T-cell (primary cell): ENCODE measurements around the gene MMP25. TPM values are rescaled to one million over a fixed set of nuclear protein-coding genes. Genes with fewer than 3 reads are reported as not detected.

Source experiments
- ATAC-seq, 4 experiments: fragments of 200-7000 bp in 3 of 4; fragments of 150-1000 bp in 1 of 4; cut with Tn5 transposase; replicated peaks in 1 of 4; 1 replicate in 3 of 4; 2 replicates in 1 of 4; pipeline ENCODE4 v1.10.0; 2021; ENCODE audit warnings: moderate library complexity in 3 of 4, mild to moderate bottlenecking in 2 of 4, moderate number of reproducible peaks in 1 of 4
- CTCF ChIA-PET, 2 donors: fragments of 300-600 bp; sonication (Branson Sonifier 250); formaldehyde crosslinking; loops; one replicate each; lab custom pipeline; 2022; ENCODE audit warnings: antibody characterized with exemption in 2 of 2; lab: Charles Lee
- POLR2A ChIA-PET, 2 donors: fragments of 300-600 bp; sonication (Branson Sonifier 250); formaldehyde crosslinking; loops; one replicate each; lab custom pipeline; 2022; ENCODE audit warnings: antibody characterized with exemption in 2 of 2; lab: Charles Lee
- DNase-seq, 35 experiments: peaks; one replicate each; pipeline versions ENCODE4 v3.0.0 to v3.0.0-alpha.2; 2013 to 2023
- H3K27ac ChIP-seq: one replicate; pipeline ENCODE4 v1.5.1; 2013; ENCODE audit warnings: low read length
- H3K27me3 ChIP-seq, 2 experiments: replicated peaks in 1 of 2; 1 replicate in 1 of 2; 2 replicates in 1 of 2; pipeline versions ENCODE4 v1.6.1 to v1.7.0; 2013; ENCODE audit warnings: low read length in 1 of 2, mixed read lengths in 1 of 2; ENCODE audit not compliant: control insufficient read depth in 2 of 2, insufficient read depth in 2 of 2; ENCODE audit errors: extremely low read depth in 1 of 2
- H3K36me3 ChIP-seq, 2 donors: 1 replicate in 1 of 2; 2 replicates in 1 of 2; pipeline versions ENCODE4 v1.6.1 to v1.7.0; 2013; ENCODE audit warnings: low read length in 1 of 2; ENCODE audit not compliant: control insufficient read depth in 2 of 2, insufficient read depth in 1 of 2; ENCODE audit errors: extremely low read depth in 1 of 2
- H3K4me1 ChIP-seq, 2 experiments: 1 replicate in 1 of 2; 2 replicates in 1 of 2; pipeline versions ENCODE4 v1.6.1 to v1.7.0; 2013; ENCODE audit warnings: low read length in 2 of 2, mixed read lengths in 1 of 2; ENCODE audit not compliant: insufficient read depth in 2 of 2, control insufficient read depth in 1 of 2; ENCODE audit errors: extremely low read depth in 1 of 2
- H3K4me3 ChIP-seq, 2 donors: 1 replicate in 1 of 2; 2 replicates in 1 of 2; pipeline versions ENCODE4 v1.5.1 to v1.7.0; 2013; ENCODE audit warnings: mild to moderate bottlenecking in 2 of 2, low read length in 1 of 2, moderate library complexity in 1 of 2; ENCODE audit not compliant: control insufficient read depth in 1 of 2; ENCODE audit errors: extremely low read depth in 1 of 2
- H3K9me3 ChIP-seq: 2 replicates; pipeline ENCODE4 v1.7.0; 2013
- H3K27ac Mint-ChIP-seq, 2 donors: one replicate each; pipeline ENCODE4 v1.8.0; 2020 to 2021; ENCODE audit warnings: mild to moderate bottlenecking in 2 of 2, mixed read lengths in 2 of 2
- H3K27me3 Mint-ChIP-seq, 2 donors: one replicate each; pipeline ENCODE4 v1.8.0; 2021 to 2022; ENCODE audit warnings: mixed read lengths in 2 of 2
- H3K36me3 Mint-ChIP-seq: one replicate; pipeline ENCODE4 v1.8.0; 2021; ENCODE audit warnings: mixed read lengths
- H3K4me1 Mint-ChIP-seq, 3 donors: one replicate each; pipeline ENCODE4 v1.8.0; 2020 to 2022; ENCODE audit warnings: mixed read lengths in 3 of 3, mild to moderate bottlenecking in 1 of 3
- H3K4me3 Mint-ChIP-seq, 3 donors: one replicate each; pipeline ENCODE4 v1.8.0; 2020 to 2022; ENCODE audit warnings: mild to moderate bottlenecking in 3 of 3, mixed read lengths in 3 of 3, moderate library complexity in 3 of 3
- H3K9me3 Mint-ChIP-seq, 3 donors: one replicate each; pipeline ENCODE4 v1.8.0; 2020 to 2022; ENCODE audit warnings: mixed read lengths in 3 of 3
- WGBS: methylation state at CpG from one replicate; pipeline ENCODE4 v1.1.5; 2013; ENCODE audit warnings: missing lambda C conversion rate; ENCODE audit not compliant: insufficient coverage; 5-methylcytosine and 5-hydroxymethylcytosine counted together
- total RNA-seq, 35 experiments: library from RNA in 6 of 35; stranded (reverse) in 6 of 35; fragments of 120-200 nt in 1 of 35; gene quantifications; one replicate each; pipeline versions ENCODE4 v1.2.1 to v1.2.4 and lab custom pipeline; 2013 to 2026

The MMP25 gene
- total RNA-seq, 5 donors from 2014 or later (not counting 1 experiment from before 2014, with no cell fraction given), result 1.6 to 9.6 (median 4.1) TPM

DNA sequence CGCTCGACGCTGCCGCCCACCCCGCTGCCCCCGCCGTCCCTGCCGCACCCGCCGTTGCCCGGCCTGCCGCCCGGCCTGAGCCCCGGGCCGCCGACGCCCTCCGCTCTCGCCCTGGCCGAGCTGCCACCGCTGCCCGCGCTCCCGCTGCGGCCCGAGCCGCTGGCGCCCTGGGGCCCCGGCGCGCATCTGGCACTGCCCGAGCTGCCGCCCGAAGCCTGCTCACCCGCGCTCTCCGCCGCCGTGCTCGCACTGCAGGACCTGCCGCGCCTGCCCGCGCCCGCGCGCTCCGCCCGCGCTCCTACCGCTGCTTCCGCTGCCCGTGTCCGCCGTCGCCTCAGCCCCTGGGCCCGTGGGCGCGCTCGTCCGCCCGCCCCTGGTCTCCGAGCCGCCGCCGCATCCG, 42.0 kb upstream of the MMP25 start:
- Mint-ChIP-seq H3K27me3 (peaks cover 3 to 20% of the 10 kb centered on the region in 2 donors), H3K4me1 (peaks cover 23 to 30% (median 30%) of the 10 kb centered on the region in 3 donors), H3K36me3 (no peaks in the 10 kb centered on the region), H3K4me3 (peak overlapping the region in 1 of 3 donors; percentile 75), H3K27ac (no peak overlapping the region), H3K9me3 (no peaks in the 10 kb centered on the region)
- WGBS, result under 1% methylated on average over 66 of the region's 67 CpGs
- DNase-seq (peak in 1 of 35 experiments; percentile 38), ATAC-seq (peak; percentile 1 to 23 (median 12))
- H3K9me3 ChIP-seq, result no peaks in the 10 kb centered on the region
- H3K4me1 ChIP-seq, result peaks cover 20 to 36% of the 10 kb centered on the region in 2 experiments
- no peaks in the 10 kb centered on the region for H3K36me3 ChIP-seq
- ChIA-PET POLR2A (interaction anchor here in 1 of 2 donors (0.5 kb wide), 1 partner anchor 18 kb away, joined by 3 read pairs; no protein-coding TSS in a partner anchor), CTCF (interaction anchor here (0.7 to 1.6 kb wide), 7 partner anchors 18 to 177 kb away, joined by 3 to 29 read pairs (median 5); no protein-coding TSS in a partner anchor)
- H3K27ac ChIP-seq, result no peak overlapping the region
- peaks cover 0 to 48% of the 10 kb centered on the region in 2 experiments for H3K27me3 ChIP-seq
- no peak overlapping the region for H3K4me3 ChIP-seq

DNA sequence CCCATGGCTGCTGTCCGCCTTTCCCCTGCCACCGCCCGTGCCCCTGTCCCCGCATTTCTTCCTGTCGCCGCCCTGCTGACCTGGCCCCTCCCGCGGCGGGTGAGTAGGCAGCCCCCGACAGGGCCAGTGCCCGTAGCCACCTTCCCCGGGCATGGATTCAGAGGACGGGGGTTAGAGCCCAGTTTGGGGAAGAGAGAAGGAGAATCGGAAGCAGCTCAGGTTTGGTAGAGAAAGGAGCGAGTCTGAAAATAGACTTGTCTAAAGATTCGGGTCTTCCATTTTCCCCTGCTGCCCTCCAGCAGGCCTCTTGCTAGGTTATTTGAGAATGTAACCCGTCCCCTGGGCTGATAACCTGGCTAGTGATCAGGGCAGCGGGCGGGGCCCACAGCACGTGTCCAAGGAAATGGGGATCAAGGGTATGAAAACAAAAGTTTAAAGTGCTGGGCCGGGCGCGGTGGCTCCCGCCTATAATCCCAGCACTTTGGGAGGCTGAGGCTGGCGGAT, 41.5 kb upstream of the MMP25 start:
- ATAC-seq (no peak), DNase-seq (no peak)
- no peaks in the 10 kb centered on the region for H3K9me3 Mint-ChIP-seq
- 22% methylated on average over 15 of the region's 25 CpGs for WGBS
- H3K27ac Mint-ChIP-seq, result no peak overlapping the region
- H3K27me3 ChIP-seq, result peaks cover 0 to 50% of the 10 kb centered on the region in 2 experiments
- H3K27me3 Mint-ChIP-seq, result peaks cover 3 to 20% of the 10 kb centered on the region in 2 donors
- no peak overlapping the region for H3K4me3 ChIP-seq
- no peaks in the 10 kb centered on the region for H3K9me3 ChIP-seq
- peaks cover 23 to 30% (median 30%) of the 10 kb centered on the region in 3 donors for H3K4me1 Mint-ChIP-seq
- ChIA-PET POLR2A (interaction anchor here in 1 of 2 donors (0.7 kb wide), 1 partner anchor 170 kb away, joined by 7 read pairs; no protein-coding TSS in a partner anchor), CTCF (interaction anchor here (0.6 to 1.6 kb wide), 3 partner anchors 23 to 27 kb away, joined by 5 to 7 read pairs (median 6); no protein-coding TSS in a partner anchor)
- H3K27ac ChIP-seq, result no peak overlapping the region
- no peaks in the 10 kb centered on the region for H3K36me3 Mint-ChIP-seq
- H3K36me3 ChIP-seq, result no peaks in the 10 kb centered on the region
- H3K4me1 ChIP-seq, result peaks cover 20 to 36% of the 10 kb centered on the region in 2 experiments
- H3K4me3 Mint-ChIP-seq, result peak overlapping the region; percentile 58 to 71 (median 68)

DNA sequence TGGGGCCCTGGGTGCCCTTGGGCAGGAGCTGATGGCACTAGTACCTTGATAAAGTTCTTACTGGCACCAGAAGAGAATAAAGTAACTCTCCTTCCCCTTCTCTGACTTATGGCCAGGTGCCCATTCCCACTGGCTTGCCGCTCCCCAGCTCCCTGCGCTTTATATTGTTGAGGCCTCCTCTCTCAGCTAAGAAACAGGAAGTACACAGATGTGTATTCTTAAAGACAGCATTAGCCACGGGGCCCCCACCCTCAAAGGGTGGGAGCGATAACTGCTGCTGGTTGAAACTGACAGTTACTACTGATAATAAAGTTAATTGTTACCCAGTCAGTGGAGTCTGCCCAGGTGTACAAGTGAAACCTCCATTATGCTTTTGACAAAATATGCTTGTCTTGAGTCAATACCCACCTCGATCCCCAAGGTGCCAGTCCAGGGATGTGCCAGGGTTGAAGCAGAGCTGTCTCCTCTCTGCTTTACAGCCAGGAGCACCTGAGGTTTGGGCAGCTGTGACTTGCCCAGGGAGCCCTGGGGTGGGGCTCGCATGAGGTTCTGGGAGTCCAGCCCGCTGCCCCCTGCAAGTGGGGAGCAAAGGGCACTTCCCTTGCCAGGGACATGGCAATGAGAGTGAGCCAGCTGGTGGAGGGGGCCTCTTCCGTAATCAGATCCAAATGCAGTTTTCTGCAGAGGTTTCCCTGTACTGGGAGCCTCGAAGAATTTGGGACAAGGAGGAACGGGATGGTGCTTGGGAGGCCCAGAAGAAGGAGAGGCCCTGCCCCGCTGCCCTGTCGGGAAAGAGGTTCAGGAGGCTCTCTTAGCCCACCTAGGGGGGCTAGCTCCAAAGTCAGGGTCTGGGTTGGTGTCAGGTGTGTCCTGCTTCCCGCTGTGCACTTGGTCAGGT, 39.1 kb upstream of the MMP25 start:
- 64% methylated on average over 8 of the region's 13 CpGs for WGBS
- POLR2A ChIA-PET, result no interaction called here
- no peak overlapping the region for H3K27ac ChIP-seq
- H3K4me3 ChIP-seq, result peak overlapping the region in 1 of 2 donors; percentile 62
- H3K9me3 ChIP-seq, result no peaks in the 10 kb centered on the region
- Mint-ChIP-seq H3K27me3 (peaks cover 0 to 18% of the 10 kb centered on the region in 2 donors), H3K4me3 (peak overlapping the region in 2 of 3 donors; percentile 25 to 78), H3K36me3 (no peaks in the 10 kb centered on the region), H3K4me1 (peaks cover 23 to 32% (median 30%) of the 10 kb centered on the region in 3 donors), H3K27ac (no peak overlapping the region), H3K9me3 (no peaks in the 10 kb centered on the region)
- peaks cover 20 to 41% of the 10 kb centered on the region in 2 experiments for H3K4me1 ChIP-seq
- ATAC-seq (no peak), DNase-seq (no peak)
- peaks cover 0 to 55% of the 10 kb centered on the region in 2 experiments for H3K27me3 ChIP-seq
- H3K36me3 ChIP-seq, result no peaks in the 10 kb centered on the region
- CTCF ChIA-PET, result interaction anchor here in 1 of 2 donors (0.6 to 1.3 kb wide), 4 partner anchors 13 to 96 kb away, joined by 3 to 6 read pairs (median 3); no protein-coding TSS in a partner anchor

DNA sequence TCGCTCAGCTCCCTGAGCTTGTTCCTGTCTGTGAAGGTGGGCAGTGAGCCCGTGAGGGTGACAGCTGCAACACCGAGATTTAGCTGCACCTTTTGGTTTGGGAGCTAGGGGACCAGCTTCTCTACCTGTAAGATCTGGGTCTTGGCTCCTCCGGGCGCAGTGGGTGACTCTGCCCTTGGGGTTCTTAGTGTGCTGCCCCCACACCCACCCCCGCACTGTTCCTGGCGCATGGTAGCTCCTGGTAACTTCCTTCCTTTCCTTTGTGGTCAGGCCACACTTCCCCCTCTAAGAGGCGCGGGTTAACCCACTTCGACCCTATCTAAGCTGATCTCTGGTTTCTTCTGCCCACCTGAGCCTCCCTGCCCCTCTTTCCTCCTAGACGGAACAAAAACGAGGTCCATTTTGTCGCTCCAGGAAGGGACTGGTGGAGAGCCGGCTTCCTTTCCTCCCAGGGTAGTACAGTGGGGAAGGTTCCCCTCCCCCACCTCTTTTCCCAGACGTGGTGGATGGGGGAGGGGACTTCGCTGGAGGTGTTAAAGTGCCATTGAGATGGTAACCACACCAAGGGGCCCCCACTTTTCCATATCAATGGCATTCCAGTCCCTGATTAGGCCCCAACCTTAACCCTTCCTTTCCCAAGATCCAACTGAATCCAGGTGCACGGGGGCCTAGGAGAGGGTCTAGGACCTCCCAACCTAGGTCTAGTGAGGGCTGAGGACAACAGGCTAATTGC, 38.2 kb upstream of the MMP25 start:
- 13% methylated on average over 8 of the region's 17 CpGs for WGBS
- H3K36me3 Mint-ChIP-seq, result no peaks in the 10 kb centered on the region
- peak overlapping the region; percentile 25 to 78 (median 44) for H3K4me3 Mint-ChIP-seq
- ChIA-PET CTCF (interaction anchor here in 1 of 2 donors (0.6 to 1.3 kb wide), 4 partner anchors 13 to 95 kb away, joined by 3 to 6 read pairs (median 3); no protein-coding TSS in a partner anchor), POLR2A (no interaction called here)
- H3K27ac Mint-ChIP-seq, result no peak overlapping the region
- no peaks in the 10 kb centered on the region for H3K9me3 ChIP-seq
- H3K27me3 Mint-ChIP-seq, result peaks cover 0 to 23% of the 10 kb centered on the region in 2 donors
- H3K4me1 ChIP-seq, result peaks cover 20 to 48% of the 10 kb centered on the region in 2 experiments
- no peaks in the 10 kb centered on the region for H3K9me3 Mint-ChIP-seq
- H3K36me3 ChIP-seq, result no peaks in the 10 kb centered on the region
- peak overlapping the region; percentile 1 to 62 for H3K4me3 ChIP-seq
- peaks cover 0 to 63% of the 10 kb centered on the region in 2 experiments for H3K27me3 ChIP-seq
- DNase-seq (peak in 4 of 35 experiments; percentile 21 to 39 (median 24)), ATAC-seq (no peak)
- no peak overlapping the region for H3K27ac ChIP-seq
- peaks cover 23 to 37% (median 30%) of the 10 kb centered on the region in 3 donors for H3K4me1 Mint-ChIP-seq

DNA sequence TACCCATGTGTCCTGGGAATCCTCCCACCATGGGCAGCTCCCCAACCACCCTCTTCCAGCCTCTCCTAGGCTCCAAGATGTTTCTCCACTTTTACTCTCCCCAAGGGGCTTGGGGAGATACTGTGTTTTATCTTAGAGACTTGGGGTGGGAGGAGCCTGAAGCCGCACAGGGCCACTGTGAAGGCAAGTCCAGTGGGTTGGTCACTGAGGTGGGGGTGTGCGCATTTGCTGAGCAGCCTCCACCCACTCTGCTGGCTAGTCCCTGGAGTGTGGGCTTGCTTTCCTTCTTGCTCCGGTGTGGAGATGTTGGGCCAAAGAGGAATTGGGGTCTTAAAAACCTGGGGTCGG, 37.7 kb upstream of the MMP25 start:
- POLR2A ChIA-PET, result no interaction called here
- Mint-ChIP-seq H3K9me3 (no peaks in the 10 kb centered on the region), H3K27me3 (peaks cover 0 to 23% of the 10 kb centered on the region in 2 donors), H3K27ac (no peak overlapping the region), H3K4me1 (peaks cover 23 to 36% (median 30%) of the 10 kb centered on the region in 3 donors), H3K4me3 (peak overlapping the region in 1 of 3 donors; percentile 78), H3K36me3 (no peaks in the 10 kb centered on the region)
- CTCF ChIA-PET, result interaction anchor here in 1 of 2 donors (1.0 to 1.3 kb wide), 2 partner anchors 19 to 22 kb away, joined by 3 to 6 read pairs; no protein-coding TSS in a partner anchor
- 90% methylated on average over 4 of the region's 4 CpGs for whole genome bisulfite sequencing
- Histone ChIP-seq H3K27ac (no peak overlapping the region), H3K36me3 (no peaks in the 10 kb centered on the region), H3K4me3 (peak overlapping the region in 1 of 2 donors; percentile 62), H3K27me3 (peaks cover 0 to 68% of the 10 kb centered on the region in 2 experiments), H3K9me3 (no peaks in the 10 kb centered on the region), H3K4me1 (peaks cover 20 to 45% of the 10 kb centered on the region in 2 experiments)
- DNase-seq (no peak), ATAC-seq (no peak)
